ENCODE measurements around the gene THEM5.

The THEM5 gene

GRCh38 chr1:151839457-151840403, 13.8 kb downstream of the THEM5 start, which contains the start of gene C2CD4D:
C2CD4D (minus strand) TSS chr1:151839820; CDS start chr1:151838989, 831 bp downstream.
- TF ChIP-seq, protein P1, sequence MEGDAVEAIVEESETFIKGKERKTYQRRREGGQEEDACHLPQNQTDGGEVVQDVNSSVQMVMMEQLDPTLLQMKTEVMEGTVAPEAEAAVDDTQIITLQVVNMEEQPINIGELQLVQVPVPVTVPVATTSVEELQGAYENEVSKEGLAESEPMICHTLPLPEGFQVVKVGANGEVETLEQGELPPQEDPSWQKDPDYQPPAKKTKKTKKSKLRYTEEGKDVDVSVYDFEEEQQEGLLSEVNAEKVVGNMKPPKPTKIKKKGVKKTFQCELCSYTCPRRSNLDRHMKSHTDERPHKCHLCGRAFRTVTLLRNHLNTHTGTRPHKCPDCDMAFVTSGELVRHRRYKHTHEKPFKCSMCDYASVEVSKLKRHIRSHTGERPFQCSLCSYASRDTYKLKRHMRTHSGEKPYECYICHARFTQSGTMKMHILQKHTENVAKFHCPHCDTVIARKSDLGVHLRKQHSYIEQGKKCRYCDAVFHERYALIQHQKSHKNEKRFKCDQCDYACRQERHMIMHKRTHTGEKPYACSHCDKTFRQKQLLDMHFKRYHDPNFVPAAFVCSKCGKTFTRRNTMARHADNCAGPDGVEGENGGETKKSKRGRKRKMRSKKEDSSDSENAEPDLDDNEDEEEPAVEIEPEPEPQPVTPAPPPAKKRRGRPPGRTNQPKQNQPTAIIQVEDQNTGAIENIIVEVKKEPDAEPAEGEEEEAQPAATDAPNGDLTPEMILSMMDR (IDR thresholded peaks at IDR 0.05; ENCODE audit: borderline replicate concordance, control extremely low read depth, extremely low read depth, insufficient read depth, missing control alignments) = no peak
- in situ Hi-C loops (cut with MboI; ENCODE audit: low sequenced_read_pairs, unreplicated experiment) = no loop called here
- DNase-seq (ENCODE audit: low spot score) = peak; percentile 85

DNA sequence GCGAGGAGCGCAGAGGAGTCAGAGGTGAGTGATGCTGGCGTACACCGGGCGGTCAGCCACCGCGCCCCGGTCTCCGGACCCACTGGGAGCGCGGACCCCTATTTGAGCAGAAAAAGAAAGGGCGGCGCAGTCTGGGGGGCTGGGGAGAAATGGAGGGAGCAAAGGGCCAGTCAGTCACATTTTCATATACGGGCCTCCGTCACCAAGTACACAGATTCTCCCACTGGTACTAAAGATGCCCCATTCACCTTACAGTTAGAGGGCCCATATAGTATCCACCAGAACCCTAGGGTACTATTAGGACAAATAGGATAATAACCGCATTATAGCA, 14.5 kb downstream of the THEM5 start:
- no peak for DNase-seq (ENCODE audit: low spot score)
- in situ Hi-C loops (cut with MboI; ENCODE audit: low sequenced_read_pairs, unreplicated experiment) = no loop called here
- TF ChIP-seq, protein P1 (IDR thresholded peaks at IDR 0.05; ENCODE audit: borderline replicate concordance, control extremely low read depth, extremely low read depth, insufficient read depth, missing control alignments) = no peak

- DNase-seq (ENCODE audit: low spot score) = peak; percentile 77
- in situ Hi-C loops (cut with MboI; ENCODE audit: low sequenced_read_pairs, unreplicated experiment) = no loop called here
- TF ChIP-seq, protein P1 (IDR thresholded peaks at IDR 0.05; ENCODE audit: borderline replicate concordance, control extremely low read depth, extremely low read depth, insufficient read depth, missing control alignments) = no peak
These were observed 15.1 kb downstream of the THEM5 start for GRCh38 chr1:151838222-151839081.

- in situ Hi-C loops (cut with MboI; ENCODE audit: low sequenced_read_pairs, unreplicated experiment) = no loop called here
- no peak for DNase-seq (ENCODE audit: low spot score)
- TF ChIP-seq, protein P1 (IDR thresholded peaks at IDR 0.05; ENCODE audit: borderline replicate concordance, control extremely low read depth, extremely low read depth, insufficient read depth, missing control alignments) = no peak
These were observed 15.7 kb downstream of the THEM5 start for GRCh38 chr1:151837884-151838221.

GRCh38 chr1:151837197-151837596, 16.3 kb downstream of the THEM5 start:
- DNase-seq (ENCODE audit: low spot score) = no peak
- TF ChIP-seq, protein P1 (IDR thresholded peaks at IDR 0.05; ENCODE audit: borderline replicate concordance, control extremely low read depth, extremely low read depth, insufficient read depth, missing control alignments) = no peak
- in situ Hi-C loops (cut with MboI; ENCODE audit: low sequenced_read_pairs, unreplicated experiment) = no loop called here

DNA sequence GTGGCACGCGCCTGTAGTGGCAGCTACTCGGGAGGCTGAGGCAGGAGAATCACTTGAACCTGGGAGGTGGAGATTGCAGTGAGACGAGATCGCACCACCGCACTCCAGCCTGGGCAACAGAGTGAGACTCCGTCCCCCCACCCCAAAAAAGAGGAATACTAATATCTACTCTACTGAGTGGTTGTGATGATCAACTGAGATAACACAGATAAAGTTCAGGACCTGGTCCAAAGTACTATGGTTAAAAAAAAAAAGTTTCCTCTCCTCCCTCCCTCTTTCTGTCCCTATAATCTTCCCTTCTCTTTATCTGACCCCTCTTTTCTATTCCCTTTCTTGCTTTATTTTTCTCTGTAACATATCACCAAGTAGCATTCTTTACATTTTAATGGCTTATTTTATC, 17.9 kb downstream of the THEM5 start:
- TF ChIP-seq, protein P1 (IDR thresholded peaks at IDR 0.05; ENCODE audit: borderline replicate concordance, control extremely low read depth, extremely low read depth, insufficient read depth, missing control alignments) = no peak
- DNase-seq (ENCODE audit: low spot score) = no peak
- in situ Hi-C loops (cut with MboI; ENCODE audit: low sequenced_read_pairs, unreplicated experiment) = no loop called here

Data from GM13976 (cell line).